NCI-H128 (cell line): ENCODE data around the gene RASGEF1C.

Experiments
- DNase-seq: peaks from one replicate; lab custom pipeline; 2025; ENCODE audit not compliant: unreplicated experiment; lab: John Stamatoyannopoulos, UW

Gene RASGEF1C

GRCh38 chr5:180161420-180162303, 47.3 kb downstream of the RASGEF1C start:
- no peak for DNase-seq

GRCh38 chr5:180160789-180161188, 48.2 kb downstream of the RASGEF1C start:
- DNase-seq, result no peak

GRCh38 chr5:180160215-180160614, 48.8 kb downstream of the RASGEF1C start:
- DNase-seq, result no peak

- DNase-seq, result no peak
Measured at GRCh38 chr5:180159756-180160155, 49.3 kb downstream of the RASGEF1C start.

GRCh38 chr5:180157866-180158265, 51.1 kb downstream of the RASGEF1C start:
- no peak for DNase-seq

- no peak for DNase-seq
Measured at GRCh38 chr5:180156141-180156540, 52.9 kb downstream of the RASGEF1C start.

GRCh38 chr5:180155365-180155926, 53.6 kb downstream of the RASGEF1C start:
- DNase-seq, result no peak

GRCh38 chr5:180154821-180155364, 54.1 kb downstream of the RASGEF1C start:
- DNase-seq, result no peak

- no peak for DNase-seq
Measured at GRCh38 chr5:180153991-180154390, 55.0 kb downstream of the RASGEF1C start.

GRCh38 chr5:180153099-180153498, 55.9 kb downstream of the RASGEF1C start:
- DNase-seq, result no peak

GRCh38 chr5:180143656-180144364, 65.2 kb downstream of the RASGEF1C start:
- DNase-seq, result no peak

GRCh38 chr5:180142824-180143610, 66.0 kb downstream of the RASGEF1C start:
- DNase-seq, result no peak

GRCh38 chr5:180142021-180142765, 66.8 kb downstream of the RASGEF1C start:
- no peak for DNase-seq

GRCh38 chr5:180141068-180141660, 67.8 kb downstream of the RASGEF1C start:
- no peak for DNase-seq

GRCh38 chr5:180140571-180140970, 68.4 kb downstream of the RASGEF1C start:
- no peak for DNase-seq

- no peak for DNase-seq
Measured at GRCh38 chr5:180140079-180140554, 68.9 kb downstream of the RASGEF1C start.

GRCh38 chr5:180139731-180140055, 69.3 kb downstream of the RASGEF1C start:
- DNase-seq, result no peak

- no peak for DNase-seq
Measured at GRCh38 chr5:180138976-180139730, 69.9 kb downstream of the RASGEF1C start.
